GM19372 (cell line): Measurements from ENCODE around the gene FBXW12.

Experiments
- ATAC-seq: cut with Tn5 transposase; IDR thresholded peaks from one replicate; pipeline ENCODE4 v1.9.1; 2021; ENCODE audit warnings: mild to moderate bottlenecking, low read depth, moderate library complexity; ENCODE audit not compliant: unreplicated experiment

FBXW12 gene

DNA sequence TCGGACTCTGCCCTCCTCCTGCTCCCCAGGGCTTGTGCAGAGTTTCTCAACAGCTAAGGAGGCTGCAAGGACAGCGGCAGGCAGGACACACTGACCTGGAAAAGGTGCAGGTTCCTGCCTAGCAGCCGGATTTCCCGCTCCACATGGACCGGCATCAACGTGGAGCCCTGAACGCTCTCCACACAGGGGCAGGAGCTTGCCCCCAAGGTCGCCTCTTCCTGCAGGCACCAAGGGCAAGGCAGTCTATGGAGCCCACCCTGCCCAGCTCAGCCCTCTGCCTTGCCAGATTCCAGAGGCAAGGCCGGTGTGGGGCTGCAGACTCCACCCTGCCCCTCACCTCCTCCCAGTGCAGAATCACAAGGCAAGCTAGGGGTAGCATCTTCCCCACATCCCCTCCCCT is 47.1 kb downstream of the FBXW12 start:
- ATAC-seq = no peak

DNA sequence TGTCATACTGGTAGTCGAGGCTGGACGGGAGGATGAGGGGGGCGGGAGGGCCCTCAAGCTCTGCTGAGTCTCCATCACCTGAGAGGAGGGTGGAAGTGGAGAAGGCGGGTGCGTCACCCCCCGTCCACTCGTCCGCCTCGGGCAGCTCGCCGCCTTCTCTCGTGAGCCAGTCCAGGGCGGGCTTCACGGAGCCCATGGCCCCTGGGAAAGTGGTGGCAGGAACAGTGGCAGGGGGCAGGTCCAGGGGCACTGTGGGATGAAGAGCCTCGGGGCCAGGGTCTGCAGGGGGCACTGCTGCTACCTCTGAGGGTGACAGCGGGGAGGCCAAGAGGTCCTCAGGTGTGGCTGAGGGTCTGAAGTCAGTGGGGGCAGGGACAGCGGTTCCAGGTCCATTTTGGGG is 47.6 kb downstream of the FBXW12 start:
- ATAC-seq = no peak

GRCh38 chr3:48420561-48420960 is 48.5 kb downstream of the FBXW12 start:
- no peak for ATAC-seq

GRCh38 chr3:48422272-48422671 is 50.3 kb downstream of the FBXW12 start:
- ATAC-seq = no peak

GRCh38 chr3:48422681-48423080 is 50.7 kb downstream of the FBXW12 start:
- no peak for ATAC-seq

DNA sequence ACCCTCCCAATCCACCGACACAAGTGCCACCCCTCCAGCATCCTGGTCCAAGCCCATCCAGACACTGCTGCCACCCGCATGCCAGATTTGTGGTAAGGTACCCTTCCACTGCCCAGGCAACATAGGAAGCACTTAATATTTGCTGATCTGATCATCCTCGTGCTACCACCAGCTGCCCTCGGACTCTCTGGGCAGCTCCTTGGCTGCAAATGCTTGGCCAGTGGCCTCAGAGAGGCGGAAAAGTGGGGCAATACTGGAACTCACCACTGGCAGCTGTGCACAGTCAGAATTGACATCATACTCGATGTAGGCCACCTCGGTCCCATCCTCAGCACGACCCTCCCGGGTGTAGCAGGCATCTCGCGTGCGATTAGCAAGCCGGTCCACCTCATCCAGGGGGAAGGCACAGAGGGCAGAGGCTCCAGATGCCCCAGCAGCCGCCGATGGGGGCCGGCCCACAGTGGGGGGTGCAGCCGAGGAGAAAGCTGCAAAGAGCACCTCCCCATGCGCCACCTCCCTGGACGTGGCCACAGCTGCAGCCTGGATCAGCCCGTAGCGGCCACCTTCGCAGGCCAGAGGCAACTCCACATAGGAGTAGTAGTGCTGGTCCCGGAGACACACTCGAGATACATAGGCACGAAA is 51.3 kb downstream of the FBXW12 start:
- ATAC-seq = no peak

DNA sequence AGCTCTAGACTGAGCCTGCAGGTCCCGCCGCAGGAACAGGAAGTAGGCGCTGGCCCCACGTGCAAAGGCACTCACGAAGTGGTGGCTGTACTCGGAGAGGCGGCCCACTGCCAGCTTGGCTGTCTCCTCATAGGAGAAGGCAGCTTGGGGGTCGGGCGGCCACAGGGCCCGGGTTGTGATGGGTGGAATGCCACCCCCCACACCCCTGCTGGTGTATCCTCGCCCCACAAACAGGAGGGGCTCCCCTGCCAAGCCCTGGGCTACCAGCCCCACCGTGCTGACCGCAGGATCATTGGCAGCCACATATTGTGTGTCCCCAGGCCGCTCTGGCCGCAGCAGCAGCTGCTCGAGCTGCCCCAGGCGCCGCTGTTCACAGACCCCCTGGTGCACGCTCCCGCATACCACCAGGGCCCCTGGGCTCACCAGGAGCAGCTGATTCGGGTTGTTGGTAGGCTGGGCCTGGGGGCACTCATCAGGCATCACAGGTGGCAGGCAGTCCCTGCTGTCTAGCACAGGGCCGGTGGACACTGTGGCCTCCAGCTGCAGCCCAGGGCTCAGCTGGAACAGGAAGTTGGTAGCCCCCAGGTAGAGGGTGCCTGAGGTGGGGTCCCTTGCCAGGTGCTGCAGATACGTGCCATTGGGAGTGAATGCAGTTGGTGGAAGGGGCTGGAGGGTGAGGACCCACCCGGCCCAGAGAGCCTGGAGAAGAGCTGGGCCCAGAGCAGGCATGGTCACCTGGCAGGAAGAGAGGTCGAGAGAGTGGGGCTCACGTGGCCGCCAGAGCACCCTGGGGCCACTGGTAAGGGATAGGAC is 52.1 kb downstream of the FBXW12 start:
- no peak for ATAC-seq

DNA sequence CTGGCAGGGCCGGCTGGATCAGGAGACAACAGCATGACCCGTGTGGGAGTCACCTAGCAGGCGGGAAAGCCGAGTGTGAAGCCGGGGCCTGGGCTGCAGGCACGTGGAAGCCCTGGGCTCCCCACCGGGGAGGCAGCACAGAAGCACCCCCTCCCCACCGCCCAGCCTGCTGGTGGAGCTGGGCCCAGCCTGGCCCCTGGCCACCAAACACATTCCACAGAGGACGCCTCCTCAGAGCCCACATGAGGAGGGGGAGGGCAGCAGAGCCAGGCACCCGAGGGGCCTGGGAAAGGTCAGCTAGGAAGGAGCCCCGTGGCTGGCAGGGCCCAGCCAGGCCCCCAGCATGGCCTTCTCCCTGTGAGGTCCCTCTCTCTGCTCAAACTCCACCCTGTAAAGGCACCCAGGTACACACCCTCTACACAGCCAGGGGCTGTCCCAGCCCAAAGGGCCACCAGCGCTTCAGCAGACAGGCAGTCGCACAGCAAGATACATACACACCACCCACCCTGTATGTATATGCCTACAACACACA is 53.3 kb downstream of the FBXW12 start:
- ATAC-seq = no peak

DNA sequence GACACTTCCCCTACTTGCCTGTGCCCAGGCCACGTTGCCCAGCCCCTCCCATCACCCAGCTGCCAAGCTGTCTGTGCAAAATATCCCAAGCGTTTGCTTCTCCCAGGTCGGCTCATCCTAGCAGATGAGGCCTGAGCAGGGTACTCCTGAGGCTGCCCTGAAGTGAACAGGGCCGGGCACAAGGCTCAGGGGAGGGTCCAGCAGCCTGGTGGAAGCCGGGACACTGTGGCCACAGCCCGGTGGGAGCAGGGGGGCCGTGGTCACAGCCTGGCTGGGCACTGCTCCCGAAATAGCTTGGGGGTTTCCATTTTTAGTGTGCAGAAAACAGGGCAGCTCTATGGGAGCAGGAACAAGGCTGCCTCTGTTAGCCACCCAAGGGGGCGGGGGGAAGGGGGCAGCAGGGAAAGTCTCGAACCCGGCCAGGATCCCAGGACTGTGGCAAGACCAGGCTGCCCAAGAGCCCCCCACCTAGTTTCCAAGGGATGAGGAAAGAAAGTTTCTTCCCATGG is 54.4 kb downstream of the FBXW12 start:
- no peak for ATAC-seq

- ATAC-seq = no peak
Observed at GRCh38 chr3:48426944-48427629, 55.1 kb downstream of the FBXW12 start.

- no peak for ATAC-seq
Observed at GRCh38 chr3:48427630-48427962, 55.6 kb downstream of the FBXW12 start.

- ATAC-seq = no peak
Observed at GRCh38 chr3:48428088-48428571, 56.1 kb downstream of the FBXW12 start.

DNA sequence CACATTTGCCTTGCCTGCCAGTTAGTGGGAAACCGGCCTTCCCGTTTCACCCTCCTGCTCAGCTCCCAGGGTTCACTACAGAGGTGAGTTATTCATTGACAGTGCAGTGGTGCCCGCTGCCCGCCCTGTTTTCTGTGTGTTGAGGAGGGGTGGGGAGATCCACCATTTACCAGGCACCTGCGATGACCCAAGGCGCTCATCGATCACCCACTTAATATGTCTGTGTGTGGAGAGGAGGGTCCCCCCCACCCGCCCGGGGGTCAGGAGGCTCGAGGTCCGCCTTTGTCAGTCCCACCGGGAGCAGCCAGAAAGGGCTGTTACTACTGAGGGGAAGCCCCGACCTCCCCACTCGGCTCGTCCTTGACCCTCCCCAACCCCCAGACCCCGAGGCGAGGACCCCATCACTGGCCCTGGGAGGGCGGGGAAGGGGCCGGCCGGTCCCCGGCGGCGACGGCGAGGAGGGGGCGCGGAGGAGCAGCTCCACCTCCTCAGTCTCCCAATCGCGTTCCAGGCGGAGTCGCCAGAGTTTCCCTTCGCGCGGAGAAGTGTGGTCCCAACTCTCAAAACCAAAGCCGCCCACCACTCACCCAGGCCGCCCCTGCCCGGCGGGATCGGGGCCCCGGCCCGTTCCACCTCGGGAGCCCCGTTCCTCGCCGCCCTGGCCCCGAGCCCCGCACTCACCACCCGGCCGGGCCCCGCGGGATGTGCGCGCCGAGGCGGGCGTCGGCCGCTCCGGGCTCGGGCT is 56.7 kb downstream of the FBXW12 start:
- peak; percentile 24 for ATAC-seq

GRCh38 chr3:48429317-48429959 is 57.4 kb downstream of the FBXW12 start:
- ATAC-seq = peak; percentile 45

- ATAC-seq = no peak
Observed at GRCh38 chr3:48429960-48430707, 58.1 kb downstream of the FBXW12 start, which contains the start of gene PLXNB1. TSS of gene PLXNB1 (minus strand) at chr3:48430086. CDS start at chr3:48424611, 5,475 bp downstream.

GRCh38 chr3:48430708-48431101 is 58.7 kb downstream of the FBXW12 start:
- no peak for ATAC-seq

DNA sequence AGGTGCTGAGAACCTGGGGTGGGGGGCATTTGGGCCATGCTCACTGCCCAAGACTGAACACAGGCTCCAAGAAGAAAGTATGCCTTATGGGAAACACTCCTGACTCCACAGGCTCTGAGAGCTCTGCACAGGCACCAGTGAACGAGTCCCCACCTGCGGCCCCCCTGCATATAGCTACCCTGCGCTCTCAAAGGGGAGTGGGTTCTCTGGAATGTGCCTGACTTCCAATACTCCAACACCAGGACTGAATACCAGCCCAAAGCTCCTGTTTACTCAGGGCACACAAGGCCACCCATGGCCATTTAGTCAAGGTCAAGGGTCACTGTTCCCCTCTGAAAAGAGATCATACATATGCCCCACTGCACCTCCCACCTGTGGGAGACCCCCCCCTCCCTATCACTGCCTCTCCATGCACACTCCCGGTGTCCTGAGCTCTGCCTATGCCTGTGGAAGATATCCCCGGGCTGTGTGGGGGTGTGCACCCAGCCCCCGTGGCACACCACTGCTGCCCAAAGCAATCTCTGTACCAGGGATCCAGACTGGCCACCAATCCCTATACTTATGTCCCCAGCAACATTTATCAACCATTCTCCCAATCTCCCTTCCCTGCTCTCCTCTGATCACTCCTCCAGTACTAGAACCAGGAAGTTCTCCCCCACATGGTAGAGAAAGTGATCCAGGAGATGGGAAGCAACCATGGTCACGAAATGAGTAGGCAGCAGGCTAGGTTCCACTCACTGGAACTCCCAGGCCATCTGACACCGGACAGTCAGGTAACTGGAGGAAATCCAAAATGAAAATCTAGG is 59.4 kb downstream of the FBXW12 start:
- no peak for ATAC-seq
